GM13976 (cell line): ENCODE data around the gene SLC39A11.

Experiments used
- DNase-seq: peaks from one replicate; pipeline ENCODE4 v3.0.0; 2012; ENCODE audit warnings: low spot score
- in situ Hi-C: fragments of 300-500 bp; cut with MboI; formaldehyde crosslinking; loops from one replicate; pipeline ENCODE4 v1.12.0; 2022; ENCODE audit warnings: low sequenced_read_pairs, mixed read lengths, inconsistent platforms; ENCODE audit not compliant: unreplicated experiment
- TF ChIP-seq, protein P1 (sequence below): IDR thresholded peaks from 2 replicates; pipeline ENCODE4 v1.5.1; 2012; ENCODE audit warnings: borderline replicate concordance, mild to moderate bottlenecking; ENCODE audit not compliant: insufficient read depth; ENCODE audit errors: extremely low read depth, missing control alignments, control extremely low read depth

The SLC39A11 gene

GRCh38 chr17:73050797-73051196 is 41.7 kb downstream of the SLC39A11 start:
- TF ChIP-seq, protein P1, sequence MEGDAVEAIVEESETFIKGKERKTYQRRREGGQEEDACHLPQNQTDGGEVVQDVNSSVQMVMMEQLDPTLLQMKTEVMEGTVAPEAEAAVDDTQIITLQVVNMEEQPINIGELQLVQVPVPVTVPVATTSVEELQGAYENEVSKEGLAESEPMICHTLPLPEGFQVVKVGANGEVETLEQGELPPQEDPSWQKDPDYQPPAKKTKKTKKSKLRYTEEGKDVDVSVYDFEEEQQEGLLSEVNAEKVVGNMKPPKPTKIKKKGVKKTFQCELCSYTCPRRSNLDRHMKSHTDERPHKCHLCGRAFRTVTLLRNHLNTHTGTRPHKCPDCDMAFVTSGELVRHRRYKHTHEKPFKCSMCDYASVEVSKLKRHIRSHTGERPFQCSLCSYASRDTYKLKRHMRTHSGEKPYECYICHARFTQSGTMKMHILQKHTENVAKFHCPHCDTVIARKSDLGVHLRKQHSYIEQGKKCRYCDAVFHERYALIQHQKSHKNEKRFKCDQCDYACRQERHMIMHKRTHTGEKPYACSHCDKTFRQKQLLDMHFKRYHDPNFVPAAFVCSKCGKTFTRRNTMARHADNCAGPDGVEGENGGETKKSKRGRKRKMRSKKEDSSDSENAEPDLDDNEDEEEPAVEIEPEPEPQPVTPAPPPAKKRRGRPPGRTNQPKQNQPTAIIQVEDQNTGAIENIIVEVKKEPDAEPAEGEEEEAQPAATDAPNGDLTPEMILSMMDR, result no peak
- in situ Hi-C loops, result no loop called here
- no peak for DNase-seq

DNA sequence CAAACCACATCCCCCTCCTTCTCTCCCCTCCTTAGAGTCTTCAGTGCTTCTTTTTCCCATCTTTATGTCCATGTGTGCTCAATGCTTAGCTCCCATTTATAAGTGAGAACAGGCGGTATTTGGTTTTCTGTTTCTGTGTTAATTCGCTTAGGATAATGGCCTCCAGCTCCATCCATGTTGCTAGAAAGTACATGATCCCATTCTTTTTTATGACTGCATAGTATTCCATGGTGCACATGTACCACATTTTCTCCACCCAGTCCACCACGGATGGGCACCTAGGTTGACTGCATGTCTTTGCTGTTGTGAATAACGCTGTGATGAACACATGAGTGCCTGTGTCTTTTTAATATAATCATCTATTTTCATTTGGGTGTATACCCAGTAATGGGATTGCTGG is 44.3 kb downstream of the SLC39A11 start:
- in situ Hi-C loops, result no loop called here
- DNase-seq, result no peak
- TF ChIP-seq, protein P1, result no peak

- no peak for DNase-seq
- TF ChIP-seq, protein P1, result no peak
- in situ Hi-C loops, result no loop called here
Observed at GRCh38 chr17:73045724-73046123, 46.8 kb downstream of the SLC39A11 start.

DNA sequence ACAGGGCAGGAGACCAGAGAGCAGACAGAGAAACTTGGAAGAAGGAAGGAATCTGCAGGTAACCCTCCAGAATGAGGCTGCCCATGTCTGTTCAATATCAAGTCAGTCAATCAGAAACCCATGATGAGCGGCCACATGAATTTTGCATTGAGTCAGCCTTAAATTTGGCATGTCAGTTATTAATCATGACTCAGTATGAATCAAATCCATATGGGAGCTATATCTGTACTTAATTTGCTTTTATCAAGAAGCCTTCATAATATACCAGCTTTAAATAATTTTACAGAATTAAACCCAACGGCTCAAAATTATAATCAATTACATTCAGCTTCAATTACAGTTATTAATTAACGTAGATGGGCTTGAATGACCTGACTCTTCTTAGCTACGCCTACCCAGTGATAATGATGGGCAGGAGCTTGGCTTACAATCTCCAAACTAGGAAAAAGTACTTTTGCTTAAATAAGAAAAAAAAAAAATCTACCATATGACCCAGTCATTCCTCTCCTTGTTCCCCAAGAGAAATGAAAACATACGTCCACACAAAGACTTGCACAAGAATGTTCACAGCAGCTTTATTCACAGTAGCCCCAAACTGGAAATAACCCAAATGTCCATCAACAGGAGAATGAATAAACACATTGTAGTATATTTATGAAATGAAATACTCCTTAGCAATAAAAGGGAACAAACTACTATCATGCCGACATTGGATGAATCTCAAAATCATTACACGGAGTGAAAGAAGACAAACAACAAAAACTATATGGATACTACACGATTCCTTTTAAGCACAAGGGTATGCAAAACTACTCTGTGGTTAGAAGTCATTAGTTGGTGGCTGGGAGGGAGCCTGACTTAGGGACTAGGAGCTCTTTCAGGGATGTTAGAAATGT is 48.6 kb downstream of the SLC39A11 start:
- TF ChIP-seq, protein P1, result no peak
- DNase-seq, result no peak
- in situ Hi-C loops, result no loop called here

DNA sequence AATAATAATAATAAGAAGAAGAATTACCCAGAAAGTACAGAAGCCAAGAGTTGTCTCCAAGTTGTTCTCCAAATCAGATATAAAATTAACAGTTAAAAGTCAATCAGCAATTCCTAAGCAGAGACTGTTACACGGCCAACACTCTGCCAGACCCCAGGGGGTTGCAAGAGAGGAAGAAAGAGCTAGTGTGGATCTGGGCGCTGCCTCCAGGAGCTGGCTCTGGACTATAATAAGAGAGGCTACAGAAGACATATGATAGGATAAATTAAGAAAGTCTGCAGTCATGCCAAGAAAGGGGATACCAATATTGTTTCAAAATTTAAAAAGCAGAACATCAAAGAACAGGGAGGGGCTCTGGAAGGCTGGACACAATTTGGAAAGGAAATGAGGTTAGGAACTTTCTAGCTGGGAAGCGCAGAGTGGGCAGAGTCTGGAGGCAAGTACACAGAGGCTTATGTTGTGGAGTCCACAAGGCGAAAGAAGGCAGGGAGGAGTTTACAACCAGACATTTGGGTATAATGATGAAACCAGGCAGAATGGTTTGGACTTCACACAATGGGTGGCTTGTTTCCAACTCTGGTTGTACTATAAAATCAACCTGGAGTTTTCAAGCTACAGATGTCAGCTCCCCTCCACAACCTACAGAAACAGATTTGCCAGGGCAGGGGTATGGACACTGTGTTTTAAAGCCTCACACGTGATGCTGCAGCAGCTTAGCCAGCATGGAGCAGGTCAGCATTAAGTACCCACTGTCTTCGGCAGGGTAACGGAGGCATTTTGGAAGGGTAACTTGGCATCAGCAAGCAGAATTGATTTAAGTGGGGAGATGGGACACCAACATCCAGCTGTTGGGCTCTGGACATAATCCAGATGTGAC is 49.4 kb downstream of the SLC39A11 start:
- in situ Hi-C loops, result no loop called here
- DNase-seq, result no peak
- TF ChIP-seq, protein P1, result no peak

- TF ChIP-seq, protein P1, result no peak
- in situ Hi-C loops, result no loop called here
- DNase-seq, result no peak
Observed at GRCh38 chr17:73042225-73042624, 50.3 kb downstream of the SLC39A11 start.
